Measurements from ENCODE around the gene NKAIN2. TPM values are rescaled to one million over a fixed set of nuclear protein-coding genes. Genes with fewer than 3 reads are reported as not detected.

The NKAIN2 gene
- polyA plus RNA-seq, 1 of the 3 experiments (the other 2 are of a cell fraction): not detected

GRCh38 chr6:123908797-123909196 is 105.1 kb downstream of the NKAIN2 start:
- Histone ChIP-seq H3K36me3 (replicated peaks in 1 of 2; ENCODE audit: control insufficient read depth in 1 of 2, insufficient read depth in 2 of 2, low read length in 1 of 2) (no peaks in the 10 kb centered on the region), H3K9me3 (no peaks in the 10 kb centered on the region), H3K27me3 (ENCODE audit: insufficient read depth) (no peaks in the 10 kb centered on the region), H3K27ac (ENCODE audit: low read depth in 2 of 2, low read length in 1 of 2) (no peak overlapping the region), H3K4me3 (ENCODE audit: low read depth in 2 of 2, low read length in 1 of 2) (no peak overlapping the region), H3F3A (replicated peaks; ENCODE audit: insufficient read depth) (no peaks in the 10 kb centered on the region), H2AFZ (ENCODE audit: low read depth) (no peak overlapping the region), H3K4me2 (no peak overlapping the region), H3K9ac (no peak overlapping the region), H4K20me1 (ENCODE audit: insufficient read depth) (no peaks in the 10 kb centered on the region), H3K4me1 (ENCODE audit: control insufficient read depth in 1 of 2, insufficient read depth in 2 of 2, low read depth in 1 of 2, low read length in 1 of 2) (no peaks in the 10 kb centered on the region), H3K9me2 (no peaks in the 10 kb centered on the region), H3K79me2 (ENCODE audit: insufficient read depth) (no peaks in the 10 kb centered on the region)
- TF ChIP-seq FOXM1 (IDR thresholded peaks at IDR 0.05; ENCODE audit: low read depth) (no peak), RFX5 (IDR thresholded peaks at IDR 0.05; ENCODE audit: low read length) (no peak), CTCF (IDR thresholded peaks at IDR 0.05) (no peak), MAX (IDR thresholded peaks at IDR 0.05; ENCODE audit: low read depth) (no peak), JUND (IDR thresholded peaks at IDR 0.05) (no peak), YY1 (IDR thresholded peaks at IDR 0.05; ENCODE audit: low read depth) (no peak), IRF3 (IDR thresholded peaks at IDR 0.05; ENCODE audit: low read depth, low read length) (no peak), SIN3A (IDR thresholded peaks at IDR 0.05; ENCODE audit: borderline replicate concordance, low read depth, low read length) (no peak), EP300 (IDR thresholded peaks at IDR 0.05; ENCODE audit: borderline replicate concordance in 1 of 2, low read depth in 1 of 2, low read length in 1 of 2) (no peak), RAD21 (IDR thresholded peaks at IDR 0.05; ENCODE audit: low read length) (no peak), FOXJ3 (CRISPR knock-in tag; IDR thresholded peaks at IDR 0.05) (no peak), EZH2phosphoT487 (IDR thresholded peaks at IDR 0.05; ENCODE audit: borderline replicate concordance, low read depth) (no peak), POLR2AphosphoS5 (IDR thresholded peaks at IDR 0.05; ENCODE audit: low read depth, low read length) (no peak), GABPA (IDR thresholded peaks at IDR 0.05; ENCODE audit: low read depth) (no peak), ZBTB33 (IDR thresholded peaks at IDR 0.05; ENCODE audit: borderline replicate concordance, low read depth) (no peak), CHD2 (IDR thresholded peaks at IDR 0.05; ENCODE audit: low read length, partially characterized antibody) (no peak), FOSL2 (IDR thresholded peaks at IDR 0.05; ENCODE audit: borderline replicate concordance, low read depth) (no peak)
- no peak for DNase-seq
- ChIA-PET CTCF (no interaction called here), POLR2A (no interaction called here)
- 1% methylated on average over 2 of the region's 2 CpGs for WGBS (ENCODE audit: low lambda C conversion rate)

Data from SK-N-SH (cell line).